Erythroblast (primary cell): Measurements from ENCODE around the gene MRGPRE.

Source experiments
- GATA1 ChIP-seq: IDR thresholded peaks from 2 replicates; pipeline ENCODE4 v1.6.1; 2011; ENCODE audit warnings: low read depth, mild to moderate bottlenecking, control low read depth, low read length, moderate library complexity
- POLR2A ChIP-seq: IDR thresholded peaks from 2 replicates; pipeline ENCODE4 v1.6.1; 2011; ENCODE audit warnings: mild to moderate bottlenecking, low read length

DNA sequence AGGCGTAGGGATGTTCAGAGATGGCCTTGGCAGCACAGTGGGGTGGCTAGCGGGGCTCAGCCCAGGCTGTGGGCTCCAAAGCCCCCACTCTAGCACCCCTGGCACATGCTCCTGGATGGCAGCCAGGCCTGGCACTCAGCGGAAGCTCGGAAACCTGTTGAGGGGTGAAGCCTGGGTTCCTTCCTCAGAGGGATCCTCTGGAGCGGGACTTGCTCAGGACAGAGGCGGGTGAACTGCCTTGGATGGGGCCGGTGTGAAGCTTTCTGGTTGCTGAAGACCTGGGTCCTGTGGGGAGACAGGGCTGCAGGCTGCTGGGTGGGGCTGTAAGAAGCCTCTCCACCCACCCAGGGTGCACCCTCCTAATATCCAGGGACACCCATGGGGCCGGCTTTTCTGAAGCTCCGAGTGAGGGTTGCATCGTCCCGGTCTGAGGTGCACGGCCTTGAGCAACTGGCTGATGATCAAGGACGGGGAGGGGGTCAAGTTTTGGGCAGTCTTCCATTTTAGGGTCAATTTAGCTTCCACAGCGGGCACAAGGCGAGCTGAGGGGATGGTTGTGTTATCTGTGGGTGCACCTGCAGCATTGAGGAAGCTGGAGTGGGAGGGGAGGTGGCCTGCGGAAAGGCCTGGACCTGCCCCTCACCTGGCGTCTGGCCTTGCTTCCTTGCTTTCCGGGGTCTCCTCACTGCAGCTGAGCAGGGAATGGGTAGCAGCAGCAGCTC, 5.2 kb downstream of the MRGPRE start:
- no peak for TF ChIP-seq POLR2A
- no peak for TF ChIP-seq GATA1
